LHCN-M2 (cell line): ENCODE measurements around the gene ARHGEF28. TPM values are rescaled to one million over a fixed set of nuclear protein-coding genes. Genes with fewer than 3 reads are reported as not detected.

Experiments
- DNase-seq: peaks from one replicate; pipeline ENCODE4 v3.0.0-alpha.2; 2012; ENCODE audit warnings: low read depth
- total RNA-seq: library from RNA; depleted of rRNA; stranded (reverse); fragments of >200 nt; gene quantifications from 2 replicates; pipeline ENCODE4 v1.2.3, GENCODE V29; 2014

Gene ARHGEF28
- total RNA-seq, 1 experiment from 2014 or later = 90.0 TPM

- DNase-seq = no peak
These were observed 271.9 kb downstream of the ARHGEF28 start for GRCh38 chr5:73897893-73898292.

GRCh38 chr5:73899055-73899454 lies 273.1 kb downstream of the ARHGEF28 start:
- DNase-seq = no peak

- no peak for DNase-seq
These were observed 273.9 kb downstream of the ARHGEF28 start for GRCh38 chr5:73899916-73900315.

GRCh38 chr5:73900566-73900965 lies 274.6 kb downstream of the ARHGEF28 start:
- no peak for DNase-seq

- DNase-seq = no peak
These were observed 275.0 kb downstream of the ARHGEF28 start for GRCh38 chr5:73901043-73901442.

- no peak for DNase-seq
These were observed 275.5 kb downstream of the ARHGEF28 start for GRCh38 chr5:73901455-73901854.

GRCh38 chr5:73902327-73903051 lies 276.5 kb downstream of the ARHGEF28 start:
- DNase-seq = peak; percentile 57

GRCh38 chr5:73903169-73903568 lies 277.2 kb downstream of the ARHGEF28 start:
- DNase-seq = no peak

GRCh38 chr5:73906277-73906676 lies 280.3 kb downstream of the ARHGEF28 start:
- DNase-seq = no peak

GRCh38 chr5:73907164-73907563 lies 281.2 kb downstream of the ARHGEF28 start:
- DNase-seq = no peak

GRCh38 chr5:73908395-73908794 lies 282.4 kb downstream of the ARHGEF28 start:
- no peak for DNase-seq

GRCh38 chr5:73908846-73909245 lies 282.9 kb downstream of the ARHGEF28 start:
- DNase-seq = no peak

GRCh38 chr5:73909474-73909873 lies 283.5 kb downstream of the ARHGEF28 start:
- no peak for DNase-seq

- peak; percentile 26 for DNase-seq
These were observed 285.9 kb downstream of the ARHGEF28 start for GRCh38 chr5:73911761-73912393.

- DNase-seq = no peak
These were observed 286.9 kb downstream of the ARHGEF28 start for GRCh38 chr5:73912821-73913271.

GRCh38 chr5:73913971-73914370 lies 288.0 kb downstream of the ARHGEF28 start:
- no peak for DNase-seq

GRCh38 chr5:73915345-73915744 lies 289.3 kb downstream of the ARHGEF28 start:
- DNase-seq = no peak

- DNase-seq = no peak
These were observed 291.4 kb downstream of the ARHGEF28 start for GRCh38 chr5:73917433-73917832.

GRCh38 chr5:73917891-73918290 lies 291.9 kb downstream of the ARHGEF28 start:
- DNase-seq = no peak

- no peak for DNase-seq
These were observed 292.8 kb downstream of the ARHGEF28 start for GRCh38 chr5:73918791-73919221.

GRCh38 chr5:73921741-73922140 lies 295.7 kb downstream of the ARHGEF28 start:
- no peak for DNase-seq

GRCh38 chr5:73922224-73922623 lies 296.2 kb downstream of the ARHGEF28 start:
- no peak for DNase-seq
